H7 (cell line): ENCODE results near the gene GNE. TPM values are rescaled to one million over a fixed set of nuclear protein-coding genes. Genes with fewer than 3 reads are reported as not detected.
"Not testable (repeated sequence)": the region's sequence is repeated elsewhere in the genome, so short reads cannot be mapped to it uniquely, and the experiment has no call there.

Experiments
- DNase-seq: peaks from one replicate; pipeline ENCODE4 v3.0.0; 2012
- H3K27me3 ChIP-seq: 2 replicates; pipeline ENCODE4 v1.6.0; 2011; ENCODE audit warnings: mild to moderate bottlenecking, low read length; ENCODE audit not compliant: control insufficient read depth, insufficient read depth
- H3K36me3 ChIP-seq: replicated peaks from 2 replicates; pipeline ENCODE4 v1.5.1; 2011; ENCODE audit warnings: low read length; ENCODE audit not compliant: control insufficient read depth, insufficient read depth
- H3K4me3 ChIP-seq: 2 replicates; pipeline ENCODE4 v1.5.1; 2011; ENCODE audit warnings: low read depth, mild to moderate bottlenecking, control low read depth, low read length, moderate library complexity; ENCODE audit not compliant: insufficient read depth
- total RNA-seq: library from RNA; depleted of rRNA; stranded (reverse); fragments of >200 nt; shearing (Covaris generic); gene quantifications from 2 replicates; pipeline ENCODE4 v1.2.3, GENCODE V29; 2014; rRNA removed

The GNE gene
- total RNA-seq, 1 experiment from 2014 or later: 14.1 TPM

GRCh38 chr9:36177571-36177970 is 80.7 kb downstream of the GNE start:
- Histone ChIP-seq H3K4me3 (no peak overlapping the region), H3K36me3 (no peaks in the 10 kb centered on the region), H3K27me3 (no peaks in the 10 kb centered on the region)
- no peak for DNase-seq

DNA sequence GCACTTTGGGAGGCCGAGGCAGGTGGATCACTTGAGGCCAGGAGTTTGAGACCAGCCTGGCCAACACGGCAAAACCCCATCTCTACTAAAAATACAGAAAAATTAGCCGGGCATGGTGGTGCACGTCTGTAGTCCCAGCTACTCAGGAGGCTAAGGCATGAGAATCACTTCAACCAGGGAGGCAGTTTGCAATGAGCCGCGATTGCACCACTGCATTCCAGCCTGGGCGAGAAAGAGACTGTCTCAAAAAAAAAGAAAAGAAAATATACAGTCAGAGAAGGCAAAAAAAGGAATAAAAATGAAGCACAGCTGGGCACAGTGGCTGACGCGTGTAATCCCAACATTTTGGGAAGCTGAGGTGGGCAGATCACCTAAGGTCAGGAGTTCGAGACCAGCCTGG is 81.8 kb downstream of the GNE start:
- not testable (repeated sequence) for H3K4me3 ChIP-seq, DNase-seq, H3K36me3 ChIP-seq, H3K27me3 ChIP-seq

DNA sequence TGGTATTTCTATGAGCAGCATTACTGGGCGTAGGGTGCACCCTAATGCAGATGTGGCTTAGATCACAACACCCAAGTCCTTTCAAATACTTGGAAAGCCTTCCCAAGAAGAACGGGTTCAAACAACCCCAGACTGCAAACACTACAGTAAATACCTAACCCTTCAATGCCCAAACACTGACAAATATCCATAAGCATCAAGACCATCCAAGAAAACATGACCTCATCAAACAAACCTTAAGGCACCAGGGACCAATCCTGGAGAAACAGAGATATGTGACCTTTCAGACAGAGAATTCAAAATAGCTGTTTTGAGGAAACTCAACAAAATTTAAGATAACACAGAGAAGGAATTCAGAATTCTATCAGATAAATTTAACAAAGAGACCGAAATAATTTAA is 83.0 kb downstream of the GNE start:
- not testable (repeated sequence) for H3K36me3 ChIP-seq, H3K27me3 ChIP-seq, DNase-seq, H3K4me3 ChIP-seq

GRCh38 chr9:36174731-36175130 is 83.5 kb downstream of the GNE start:
- Histone ChIP-seq H3K27me3 (no peaks in the 10 kb centered on the region), H3K4me3 (no peak overlapping the region), H3K36me3 (no peaks in the 10 kb centered on the region)
- DNase-seq: no peak

DNA sequence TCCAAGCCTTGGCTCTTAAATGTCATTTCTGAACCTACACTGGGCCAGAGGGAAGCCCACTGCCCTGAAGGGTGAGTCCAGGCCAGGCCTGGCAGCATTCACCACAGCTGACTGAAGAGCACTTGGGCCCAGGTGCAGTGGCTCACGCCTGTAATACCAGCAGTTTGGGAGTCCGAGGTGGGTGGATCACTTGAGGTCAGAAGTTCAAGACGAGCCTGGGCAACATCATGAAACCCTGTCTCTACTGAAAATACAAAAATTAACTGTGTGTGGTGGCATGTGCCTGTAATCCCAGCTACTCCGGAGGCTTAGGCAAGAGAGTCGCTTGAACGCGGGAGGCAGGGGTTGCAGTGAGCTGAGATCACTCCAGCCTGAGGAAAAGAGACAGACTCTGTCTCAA is 84.0 kb downstream of the GNE start:
- no peak overlapping the region for H3K4me3 ChIP-seq
- H3K36me3 ChIP-seq: no peaks in the 10 kb centered on the region
- H3K27me3 ChIP-seq: no peaks in the 10 kb centered on the region
- no peak for DNase-seq

- H3K36me3 ChIP-seq: no peaks in the 10 kb centered on the region
- no peak overlapping the region for H3K4me3 ChIP-seq
Observed at GRCh38 chr9:36173861-36174260, 84.4 kb downstream of the GNE start.

DNA sequence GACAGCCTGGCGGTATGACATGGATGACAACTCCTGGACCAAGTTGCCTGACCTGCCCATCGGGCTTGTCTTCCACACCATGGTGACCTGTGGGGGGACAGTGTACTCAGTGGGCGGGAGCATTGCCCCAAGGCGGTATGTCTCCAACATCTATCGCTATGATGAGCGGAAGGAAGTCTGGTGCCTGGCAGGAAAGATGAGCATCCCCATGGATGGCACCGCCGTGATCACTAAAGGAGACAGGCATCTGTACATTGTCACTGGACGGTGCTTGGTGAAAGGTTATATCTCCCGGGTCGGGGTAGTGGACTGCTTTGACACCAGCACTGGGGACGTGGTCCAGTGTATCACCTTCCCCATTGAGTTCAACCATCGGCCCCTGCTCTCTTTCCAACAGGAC is 87.7 kb downstream of the GNE start:
- DNase-seq: no peak
- H3K4me3 ChIP-seq: no peak overlapping the region
- H3K36me3 ChIP-seq: no peaks in the 10 kb centered on the region
- H3K27me3 ChIP-seq: no peaks in the 10 kb centered on the region

More at GRCh38 chr9:36173861-36174260, 84.4 kb downstream of the GNE start:
- no peaks in the 10 kb centered on the region for H3K27me3 ChIP-seq
- DNase-seq: no peak

DNA sequence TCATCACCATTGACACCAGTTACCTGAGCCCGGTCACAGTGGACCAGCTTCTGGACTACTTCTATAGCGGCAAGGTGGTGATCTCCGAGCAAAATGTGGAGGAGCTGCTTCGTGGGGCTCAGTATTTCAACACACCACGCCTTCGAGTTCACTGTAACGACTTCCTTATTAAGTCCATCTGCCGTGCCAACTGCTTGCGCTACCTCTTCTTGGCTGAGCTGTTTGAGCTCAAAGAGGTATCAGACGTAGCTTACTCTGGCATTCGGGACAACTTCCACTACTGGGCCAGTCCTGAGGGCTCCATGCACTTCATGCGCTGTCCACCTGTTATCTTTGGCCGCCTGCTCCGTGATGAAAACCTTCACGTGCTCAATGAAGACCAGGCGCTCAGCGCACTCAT is 88.5 kb downstream of the GNE start:
- Histone ChIP-seq H3K4me3 (no peak overlapping the region), H3K27me3 (no peaks in the 10 kb centered on the region), H3K36me3 (no peaks in the 10 kb centered on the region)
- no peak for DNase-seq

GRCh38 chr9:36169166-36169565 is 89.1 kb downstream of the GNE start, which contains the start of gene CCIN:
TSS of gene CCIN (plus strand) at chr9:36169388. CDS start at chr9:36169503, 115 bp downstream.
- DNase-seq: no peak
- Histone ChIP-seq H3K27me3 (no peaks in the 10 kb centered on the region), H3K4me3 (no peak within 1 kb of the TSS), H3K36me3 (no peaks in the 10 kb centered on the region)

DNA sequence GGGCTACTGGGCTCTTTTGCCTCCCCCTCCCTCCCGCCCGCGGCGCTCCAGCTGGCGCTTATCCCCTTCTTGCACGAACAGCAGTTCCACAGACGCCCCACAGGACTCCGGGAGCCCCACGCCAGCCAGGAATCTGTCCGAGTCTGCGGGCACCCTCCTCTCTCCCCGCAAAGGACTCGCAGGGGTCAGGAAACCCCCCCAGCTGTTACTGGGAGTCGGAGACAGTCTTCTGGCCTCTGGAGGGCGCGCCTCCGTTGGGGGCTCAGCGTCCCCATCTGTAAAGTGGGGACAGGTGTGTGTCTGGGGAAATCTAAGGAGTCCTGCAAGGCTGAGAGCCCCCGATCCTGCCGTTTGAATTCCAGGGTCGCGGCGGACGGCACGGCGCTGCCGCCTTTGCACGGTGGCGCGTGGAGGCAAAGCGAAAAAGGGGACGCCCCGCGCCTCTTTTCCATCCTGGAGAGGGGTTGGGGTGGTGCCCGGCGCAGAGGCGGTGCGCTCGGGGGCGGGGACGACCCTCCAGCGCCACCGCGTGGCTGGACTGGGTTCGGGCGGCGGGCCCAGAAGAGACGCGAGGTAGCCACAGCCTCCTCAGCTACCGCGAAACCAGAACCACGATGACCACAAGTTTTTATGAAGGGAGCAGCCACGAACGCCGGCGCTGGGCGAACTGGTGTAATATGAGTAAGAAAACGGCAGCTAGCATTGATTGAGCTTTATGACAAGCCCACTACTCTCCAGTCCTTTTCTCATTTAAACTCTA is 91.9 kb downstream of the GNE start:
- Histone ChIP-seq H3K4me3 (peak overlapping the region; percentile 47), H3K36me3 (no peaks in the 10 kb centered on the region), H3K27me3 (no peaks in the 10 kb centered on the region)
- peak; percentile 98 for DNase-seq

DNA sequence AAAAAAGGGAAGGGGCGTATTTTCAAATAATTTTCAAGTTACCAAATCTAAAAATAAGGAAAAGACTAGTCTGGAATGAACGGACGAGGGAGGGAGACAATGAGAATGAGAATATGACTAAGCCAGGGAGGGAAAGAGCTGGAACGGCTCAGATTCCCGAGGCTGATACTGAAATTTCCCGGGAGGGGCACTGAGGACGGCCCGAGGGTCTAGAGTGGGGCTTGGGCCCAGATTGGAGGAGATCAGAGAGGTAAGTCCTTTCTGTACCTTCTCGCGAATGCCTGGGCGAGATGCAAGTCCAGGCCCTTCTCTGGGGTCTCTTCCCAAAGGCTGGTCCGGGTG is 92.5 kb downstream of the GNE start:
- Histone ChIP-seq H3K27me3 (no peaks in the 10 kb centered on the region), H3K36me3 (no peaks in the 10 kb centered on the region), H3K4me3 (peak overlapping the region; percentile 47; the same call in 1 of the 2 replicates)
- DNase-seq: no peak

DNA sequence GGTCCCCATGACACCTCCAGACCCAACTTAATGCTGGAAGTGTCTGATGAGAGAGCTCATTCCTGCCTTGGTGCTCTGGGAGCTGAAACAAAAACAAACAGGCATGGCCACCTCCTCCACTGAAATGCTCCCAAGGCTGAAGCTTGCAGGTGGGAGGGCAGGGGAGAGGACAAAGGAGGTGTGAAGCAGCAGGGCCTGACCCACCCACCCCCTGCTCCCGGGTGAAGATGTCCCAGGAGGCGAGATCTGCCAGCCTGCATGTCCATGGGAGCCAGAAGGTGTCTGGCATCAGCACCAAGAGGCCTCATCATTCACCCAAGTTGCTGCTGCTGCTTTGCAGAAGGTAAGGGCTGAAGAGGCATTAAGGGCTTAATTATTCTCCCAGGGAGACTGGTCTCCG is 93.3 kb downstream of the GNE start:
- peak; percentile 37 for DNase-seq
- Histone ChIP-seq H3K4me3 (no peak overlapping the region), H3K27me3 (no peaks in the 10 kb centered on the region), H3K36me3 (no peaks in the 10 kb centered on the region)

Other genes with a start within 250 kb of the GNE start
- gene RECK, start 221.5 kb downstream of the GNE start, total RNA-seq: 11.7 and 16.1 TPM in 2 replicates
- gene GLIPR2, start 121.7 kb downstream of the GNE start, total RNA-seq: 2.7 and 9.1 TPM in 2 replicates
- 0.17 TPM in 1 of 2 replicates, not detected in the other for gene CCIN, start 89.1 kb downstream of the GNE start, total RNA-seq
- gene CLTA, start 67.5 kb downstream of the GNE start, total RNA-seq: 222 TPM in 2 replicates
- 41.1 and 44.7 TPM in 2 replicates for gene RNF38, start 141.8 kb upstream of the GNE start, total RNA-seq